GM12878 (cell line): ENCODE data around the gene SLC25A44. TPM values are rescaled to one million over a fixed set of nuclear protein-coding genes. Genes with fewer than 3 reads are reported as not detected.

Experiments
- BMI1 ChIP-seq: fragments of 450-650 bp; IDR thresholded peaks from 2 replicates; pipeline ENCODE4 v1.6.1; 2016; ENCODE audit warnings: mild to moderate bottlenecking, moderate library complexity, borderline replicate concordance
- BRCA1 ChIP-seq: IDR thresholded peaks from 2 replicates; pipeline ENCODE4 v1.6.1; 2011; ENCODE audit warnings: low read depth, low read length, improper control_type of control experiment
- CBX3 ChIP-seq: fragments of 200-600 bp; sonication (generic); IDR thresholded peaks from 2 replicates; pipeline ENCODE4 v1.6.1; 2016; ENCODE audit warnings: low read depth, borderline replicate concordance
- DPF2 ChIP-seq: fragments of 450-650 bp; IDR thresholded peaks from 2 replicates; pipeline ENCODE4 v1.6.1; 2017; ENCODE audit warnings: mild to moderate bottlenecking
- EGR1 ChIP-seq, 2 experiments: IDR thresholded peaks; 1 replicate in 1 of 2; 2 replicates in 1 of 2; pipeline ENCODE4 v1.6.1; 2011 to 2012; ENCODE audit warnings: low read depth in 2 of 2, low read length in 2 of 2, borderline replicate concordance in 1 of 2, mild to moderate bottlenecking in 1 of 2, moderate library complexity in 1 of 2
- HDAC6 ChIP-seq: fragments of 200-600 bp; sonication (generic); IDR thresholded peaks from one replicate; pipeline ENCODE4 v1.8.0; 2017; ENCODE audit warnings: antibody characterized with exemption; ENCODE audit not compliant: unreplicated experiment
- KAT2A ChIP-seq: conservative IDR thresholded peaks from 2 replicates; pipeline ENCODE4 v1.6.1; 2011; ENCODE audit warnings: low read depth, low read length; ENCODE audit not compliant: control insufficient read depth
- NFYB ChIP-seq: IDR thresholded peaks from 2 replicates; pipeline ENCODE4 v1.6.1; 2011; ENCODE audit warnings: low read depth, mild to moderate bottlenecking, low read length, improper control_type of control experiment, moderate library complexity; ENCODE audit not compliant: insufficient read depth
- NRF1 ChIP-seq: conservative IDR thresholded peaks from 2 replicates; pipeline ENCODE4 v1.6.1; 2011; ENCODE audit warnings: mild to moderate bottlenecking, low read depth, low read length, improper control_type of control experiment
- SIX5 ChIP-seq: IDR thresholded peaks from 2 replicates; pipeline ENCODE4 v1.6.1; 2011; ENCODE audit warnings: mild to moderate bottlenecking, low read depth, low read length, moderate library complexity; ENCODE audit not compliant: severe bottlenecking
- SMAD1 ChIP-seq: fragments of 450-650 bp; IDR thresholded peaks from 2 replicates; pipeline ENCODE4 v1.6.1; 2018; ENCODE audit warnings: mild to moderate bottlenecking, low read depth; ENCODE audit not compliant: partially characterized antibody
- SMARCA5 ChIP-seq: fragments of 450-650 bp; IDR thresholded peaks from 2 replicates; pipeline ENCODE4 v1.6.1; 2017; ENCODE audit warnings: mild to moderate bottlenecking
- SUPT20H ChIP-seq: IDR thresholded peaks from 2 replicates; pipeline ENCODE4 v1.6.1; 2011; ENCODE audit warnings: low read depth, mild to moderate bottlenecking, low read length, moderate library complexity, borderline replicate concordance; ENCODE audit not compliant: control insufficient read depth
- TAF1 ChIP-seq: IDR thresholded peaks from 2 replicates; pipeline ENCODE4 v1.6.1; 2011; ENCODE audit warnings: mild to moderate bottlenecking, low read depth, low read length, borderline replicate concordance
- TARDBP ChIP-seq: IDR thresholded peaks from 2 replicates; pipeline ENCODE4 v1.6.1; 2016; ENCODE audit warnings: borderline replicate concordance
- TCF3 ChIP-seq: IDR thresholded peaks from 2 replicates; pipeline ENCODE4 v1.6.1; 2012; ENCODE audit warnings: low read depth, mild to moderate bottlenecking, low read length, borderline replicate concordance; ENCODE audit not compliant: insufficient read depth
- WRNIP1 ChIP-seq: IDR thresholded peaks from 2 replicates; pipeline ENCODE4 v1.6.1; 2011; ENCODE audit warnings: low read depth, low read length, improper control_type of control experiment, borderline replicate concordance
- ZNF274 ChIP-seq: IDR thresholded peaks from one replicate; pipeline ENCODE4 v1.8.0; 2011; ENCODE audit not compliant: insufficient read length, insufficient read depth
- ZSCAN29 ChIP-seq: fragments of 450-650 bp; IDR thresholded peaks from 2 replicates; pipeline ENCODE4 v1.6.1; 2017; ENCODE audit warnings: mild to moderate bottlenecking, moderate library complexity
- ZZZ3 ChIP-seq: IDR thresholded peaks from 2 replicates; pipeline ENCODE4 v1.6.1; 2011; ENCODE audit warnings: low read depth; ENCODE audit not compliant: control insufficient read depth, insufficient read length
- polyA plus RNA-seq, 11 experiments: library from polyadenylated mRNA; depleted of rRNA in 4 of 11; unstranded in 6 of 11; stranded (reverse) in 5 of 11; fragments of >200 nt; fragmentation: Nextera tagmentation in 4 of 11; fragmentation: Illumina TruSeq in 1 of 11; extraction: Ambion mirVana in 4 of 11; extraction: Trizol in 1 of 11; gene quantifications; 1 replicate in 1 of 11; 2 replicates in 10 of 11; pipeline versions ENCODE4 v1.2.1 to v1.2.3, GENCODE V29; 2011 to 2016; ENCODE audit warnings: inconsistent platforms in 2 of 11, missing spikeins in 2 of 11, low read depth in 1 of 11
- total RNA-seq, 4 experiments: library from RNA; depleted of rRNA in 3 of 4; stranded (reverse); fragments of >200 nt in 3 of 4; fragmentation: Illumina TruSeq in 1 of 4; extraction: Trizol in 1 of 4; gene quantifications; 2 replicates each; pipeline versions ENCODE4 v1.2.1 to v1.2.3, GENCODE V29; 2013 to 2021
- TF ChIP-seq, protein P1 (sequence below): fragments of 450-650 bp; IDR thresholded peaks from 2 replicates; pipeline ENCODE4 v1.6.1; 2017; ENCODE audit warnings: borderline replicate concordance
- TF ChIP-seq, protein P2 (sequence below): fragments of 450-650 bp; IDR thresholded peaks from 2 replicates; pipeline ENCODE4 v1.6.1; 2018; ENCODE audit warnings: mild to moderate bottlenecking, low read depth, moderate library complexity; ENCODE audit not compliant: partially characterized antibody
- TF ChIP-seq, protein P3 (sequence below): fragments of 450-650 bp; IDR thresholded peaks from 2 replicates; pipeline ENCODE4 v1.6.1; 2017; ENCODE audit warnings: mild to moderate bottlenecking, moderate library complexity

SLC25A44 gene
- total and polyA plus RNA-seq, 10 of the 15 experiments (the other 5 are each of a cell fraction or from before 2014, with no cell fraction given): 7.1 to 43.3 (median 30.4) TPM

DNA sequence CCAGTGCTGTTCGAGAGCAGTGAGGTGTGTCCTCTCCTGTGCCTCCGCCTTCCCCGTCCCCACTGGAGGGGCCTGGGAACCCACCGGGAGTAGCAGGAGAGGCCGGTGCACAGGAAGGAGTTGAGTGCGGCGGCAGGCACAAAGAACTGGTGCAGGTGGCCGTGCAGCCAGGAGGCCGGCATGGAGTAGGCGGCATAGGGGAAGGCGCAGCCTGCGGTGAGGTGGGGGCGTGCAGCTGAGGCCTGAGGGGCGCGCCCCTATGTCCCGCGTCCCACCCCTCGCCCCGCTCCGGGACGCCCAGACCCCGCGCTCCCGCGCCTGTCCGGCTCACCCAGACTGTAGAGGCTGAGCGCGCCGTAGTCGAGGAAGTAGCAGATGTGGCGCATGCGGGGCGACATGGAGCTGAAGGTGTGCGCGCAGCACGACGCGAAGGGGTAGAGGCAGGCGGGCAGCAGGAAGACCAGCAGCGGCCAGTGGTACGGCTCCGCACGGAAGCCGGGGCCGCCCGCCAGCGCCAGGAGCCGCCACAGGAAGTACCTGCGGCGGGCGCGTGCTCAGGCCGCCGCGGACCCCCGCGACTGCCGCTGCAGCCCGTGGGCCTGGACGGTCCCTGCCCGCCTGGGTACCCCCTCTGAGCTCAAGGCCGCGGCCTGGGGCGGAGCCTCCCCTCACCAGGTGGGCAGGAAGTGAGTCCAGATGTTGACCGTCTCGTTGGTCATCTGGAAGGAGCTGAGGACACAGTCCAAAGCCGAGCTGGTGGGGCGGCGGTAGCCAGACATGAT is 51.7 kb downstream of the SLC25A44 start (continued):
- TF ChIP-seq, protein P1, sequence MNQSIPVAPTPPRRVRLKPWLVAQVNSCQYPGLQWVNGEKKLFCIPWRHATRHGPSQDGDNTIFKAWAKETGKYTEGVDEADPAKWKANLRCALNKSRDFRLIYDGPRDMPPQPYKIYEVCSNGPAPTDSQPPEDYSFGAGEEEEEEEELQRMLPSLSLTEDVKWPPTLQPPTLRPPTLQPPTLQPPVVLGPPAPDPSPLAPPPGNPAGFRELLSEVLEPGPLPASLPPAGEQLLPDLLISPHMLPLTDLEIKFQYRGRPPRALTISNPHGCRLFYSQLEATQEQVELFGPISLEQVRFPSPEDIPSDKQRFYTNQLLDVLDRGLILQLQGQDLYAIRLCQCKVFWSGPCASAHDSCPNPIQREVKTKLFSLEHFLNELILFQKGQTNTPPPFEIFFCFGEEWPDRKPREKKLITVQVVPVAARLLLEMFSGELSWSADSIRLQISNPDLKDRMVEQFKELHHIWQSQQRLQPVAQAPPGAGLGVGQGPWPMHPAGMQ: no peak
- no peak for TF ChIP-seq BMI1
- no peak for TF ChIP-seq SIX5
- no peak for TF ChIP-seq WRNIP1
- no peak for TF ChIP-seq TARDBP
- TF ChIP-seq, protein P2, sequence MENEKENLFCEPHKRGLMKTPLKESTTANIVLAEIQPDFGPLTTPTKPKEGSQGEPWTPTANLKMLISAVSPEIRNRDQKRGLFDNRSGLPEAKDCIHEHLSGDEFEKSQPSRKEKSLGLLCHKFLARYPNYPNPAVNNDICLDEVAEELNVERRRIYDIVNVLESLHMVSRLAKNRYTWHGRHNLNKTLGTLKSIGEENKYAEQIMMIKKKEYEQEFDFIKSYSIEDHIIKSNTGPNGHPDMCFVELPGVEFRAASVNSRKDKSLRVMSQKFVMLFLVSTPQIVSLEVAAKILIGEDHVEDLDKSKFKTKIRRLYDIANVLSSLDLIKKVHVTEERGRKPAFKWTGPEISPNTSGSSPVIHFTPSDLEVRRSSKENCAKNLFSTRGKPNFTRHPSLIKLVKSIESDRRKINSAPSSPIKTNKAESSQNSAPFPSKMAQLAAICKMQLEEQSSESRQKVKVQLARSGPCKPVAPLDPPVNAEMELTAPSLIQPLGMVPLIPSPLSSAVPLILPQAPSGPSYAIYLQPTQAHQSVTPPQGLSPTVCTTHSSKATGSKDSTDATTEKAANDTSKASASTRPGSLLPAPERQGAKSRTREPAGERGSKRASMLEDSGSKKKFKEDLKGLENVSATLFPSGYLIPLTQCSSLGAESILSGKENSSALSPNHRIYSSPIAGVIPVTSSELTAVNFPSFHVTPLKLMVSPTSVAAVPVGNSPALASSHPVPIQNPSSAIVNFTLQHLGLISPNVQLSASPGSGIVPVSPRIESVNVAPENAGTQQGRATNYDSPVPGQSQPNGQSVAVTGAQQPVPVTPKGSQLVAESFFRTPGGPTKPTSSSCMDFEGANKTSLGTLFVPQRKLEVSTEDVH: no peak
- 0 out of 2 replicates have a peak, but pooled peaks have one; percentile 52 for TF ChIP-seq TCF3
- TF ChIP-seq DPF2: peak; percentile 40; the same call in 1 of the 2 replicates
- TF ChIP-seq SMAD1: no peak
- TF ChIP-seq CBX3: no peak
- no peak for TF ChIP-seq NFYB
- no peak for TF ChIP-seq ZNF274
- no peak for TF ChIP-seq KAT2A
- TF ChIP-seq NRF1: no peak
- peak; percentile 76 for TF ChIP-seq HDAC6
- no peak for TF ChIP-seq SUPT20H
- no peak for TF ChIP-seq TAF1
- TF ChIP-seq ZSCAN29: no peak
- 0 out of 2 replicates have a peak, but pooled peaks have one; percentile 5 for TF ChIP-seq SMARCA5
- no peak for TF ChIP-seq BRCA1
- TF ChIP-seq EGR1 (IDR thresholded peaks at IDR 0.05; ENCODE audit: borderline replicate concordance in 1 of 2, low read depth in 2 of 2, low read length in 2 of 2): no peak
- TF ChIP-seq, protein P3, sequence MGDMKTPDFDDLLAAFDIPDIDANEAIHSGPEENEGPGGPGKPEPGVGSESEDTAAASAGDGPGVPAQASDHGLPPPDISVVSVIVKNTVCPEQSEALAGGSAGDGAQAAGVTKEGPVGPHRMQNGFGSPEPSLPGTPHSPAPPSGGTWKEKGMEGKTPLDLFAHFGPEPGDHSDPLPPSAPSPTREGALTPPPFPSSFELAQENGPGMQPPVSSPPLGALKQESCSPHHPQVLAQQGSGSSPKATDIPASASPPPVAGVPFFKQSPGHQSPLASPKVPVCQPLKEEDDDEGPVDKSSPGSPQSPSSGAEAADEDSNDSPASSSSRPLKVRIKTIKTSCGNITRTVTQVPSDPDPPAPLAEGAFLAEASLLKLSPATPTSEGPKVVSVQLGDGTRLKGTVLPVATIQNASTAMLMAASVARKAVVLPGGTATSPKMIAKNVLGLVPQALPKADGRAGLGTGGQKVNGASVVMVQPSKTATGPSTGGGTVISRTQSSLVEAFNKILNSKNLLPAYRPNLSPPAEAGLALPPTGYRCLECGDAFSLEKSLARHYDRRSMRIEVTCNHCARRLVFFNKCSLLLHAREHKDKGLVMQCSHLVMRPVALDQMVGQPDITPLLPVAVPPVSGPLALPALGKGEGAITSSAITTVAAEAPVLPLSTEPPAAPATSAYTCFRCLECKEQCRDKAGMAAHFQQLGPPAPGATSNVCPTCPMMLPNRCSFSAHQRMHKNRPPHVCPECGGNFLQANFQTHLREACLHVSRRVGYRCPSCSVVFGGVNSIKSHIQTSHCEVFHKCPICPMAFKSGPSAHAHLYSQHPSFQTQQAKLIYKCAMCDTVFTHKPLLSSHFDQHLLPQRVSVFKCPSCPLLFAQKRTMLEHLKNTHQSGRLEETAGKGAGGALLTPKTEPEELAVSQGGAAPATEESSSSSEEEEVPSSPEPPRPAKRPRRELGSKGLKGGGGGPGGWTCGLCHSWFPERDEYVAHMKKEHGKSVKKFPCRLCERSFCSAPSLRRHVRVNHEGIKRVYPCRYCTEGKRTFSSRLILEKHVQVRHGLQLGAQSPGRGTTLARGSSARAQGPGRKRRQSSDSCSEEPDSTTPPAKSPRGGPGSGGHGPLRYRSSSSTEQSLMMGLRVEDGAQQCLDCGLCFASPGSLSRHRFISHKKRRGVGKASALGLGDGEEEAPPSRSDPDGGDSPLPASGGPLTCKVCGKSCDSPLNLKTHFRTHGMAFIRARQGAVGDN: peak; percentile 95
- no peak for TF ChIP-seq ZZZ3
